GM23248 (cell line): ENCODE measurements around the gene PCMTD2. TPM values are rescaled to one million over a fixed set of nuclear protein-coding genes. Genes with fewer than 3 reads are reported as not detected.

Source experiments
- DNase-seq: peaks from one replicate; pipeline ENCODE4 v3.0.0-alpha.2; 2015
- H2AFZ ChIP-seq: fragments of 200-600 bp; sonication (generic); 2 replicates; pipeline ENCODE4 v1.6.1; 2016; ENCODE audit warnings: antibody characterized with exemption
- H3F3A ChIP-seq: fragments of 200-600 bp; sonication (generic); 2 replicates; pipeline ENCODE4 v1.6.1; 2016; ENCODE audit warnings: mild to moderate bottlenecking, antibody characterized with exemption, mixed run types; ENCODE audit not compliant: insufficient read depth
- H3K27ac ChIP-seq: fragments of 200-600 bp; sonication (generic); 2 replicates; pipeline ENCODE4 v1.5.1; 2016; ENCODE audit warnings: mild to moderate bottlenecking
- H3K27me3 ChIP-seq: fragments of 200-600 bp; sonication (generic); replicated peaks from 2 replicates; pipeline ENCODE4 v1.6.1; 2016; ENCODE audit warnings: mild to moderate bottlenecking; ENCODE audit not compliant: insufficient read depth
- H3K36me3 ChIP-seq: fragments of 200-600 bp; sonication (generic); 2 replicates; pipeline ENCODE4 v1.6.1; 2016; ENCODE audit warnings: low read depth, mild to moderate bottlenecking
- H3K4me1 ChIP-seq: fragments of 200-600 bp; sonication (generic); 2 replicates; pipeline ENCODE4 v1.6.1; 2016; ENCODE audit warnings: mild to moderate bottlenecking; ENCODE audit not compliant: insufficient read depth
- H3K4me2 ChIP-seq: fragments of 200-600 bp; sonication (generic); one replicate; pipeline ENCODE4 v1.6.1; 2016; ENCODE audit warnings: mild to moderate bottlenecking; ENCODE audit not compliant: unreplicated experiment
- H3K4me3 ChIP-seq: fragments of 200-600 bp; sonication (generic); 2 replicates; pipeline ENCODE4 v1.5.1; 2016; ENCODE audit warnings: mild to moderate bottlenecking
- H3K79me2 ChIP-seq: fragments of 200-600 bp; sonication (generic); 2 replicates; pipeline ENCODE4 v1.6.1; 2016; ENCODE audit warnings: mild to moderate bottlenecking; ENCODE audit not compliant: insufficient read depth
- H3K9ac ChIP-seq: fragments of 200-600 bp; sonication (generic); 2 replicates; pipeline ENCODE4 v1.6.1; 2016; ENCODE audit warnings: mild to moderate bottlenecking
- H3K9me2 ChIP-seq: fragments of 200-600 bp; sonication (generic); 2 replicates; pipeline ENCODE4 v1.6.1; 2016; ENCODE audit warnings: mixed run types, mild to moderate bottlenecking, moderate library complexity; ENCODE audit not compliant: insufficient read depth
- H3K9me3 ChIP-seq: fragments of 200-600 bp; sonication (generic); one replicate; pipeline ENCODE4 v1.6.1; 2017; ENCODE audit warnings: low read depth
- H4K20me1 ChIP-seq: fragments of 200-600 bp; sonication (generic); 2 replicates; pipeline ENCODE4 v1.6.0; 2016; ENCODE audit not compliant: insufficient read depth
- EZH2 ChIP-seq: fragments of 200-600 bp; sonication (generic); IDR thresholded peaks from 2 replicates; pipeline ENCODE4 v1.6.1; 2018; ENCODE audit warnings: antibody characterized with exemption, mild to moderate bottlenecking; ENCODE audit not compliant: insufficient read depth, poor library complexity, severe bottlenecking
- EZH2phosphoT487 ChIP-seq: fragments of 200-600 bp; sonication (generic); IDR thresholded peaks from 2 replicates; pipeline ENCODE4 v1.6.1; 2018; ENCODE audit warnings: antibody characterized with exemption, moderate library complexity, mild to moderate bottlenecking, low read depth; ENCODE audit not compliant: insufficient read depth
- WGBS, 2 experiments: methylation state at CpG; one replicate each; pipeline ENCODE4 v1.1.6; 2015 to 2017; ENCODE audit warnings: low lambda C conversion rate in 2 of 2, low coverage in 1 of 2; ENCODE audit errors: missing lambda C conversion rate in 2 of 2; 5-methylcytosine and 5-hydroxymethylcytosine counted together
- in situ Hi-C: fragments of 300-500 bp; cut with MboI; formaldehyde crosslinking; loops from 2 replicates; pipeline ENCODE4 v1.15.0; 2020
- polyA plus RNA-seq: library from polyadenylated mRNA; unstranded; fragments of >200 nt; fragmentation: Nextera tagmentation; extraction: Ambion mirVana; gene quantifications from 2 replicates; pipeline ENCODE4 v1.2.1, GENCODE V29; 2016
- total RNA-seq: library from RNA; depleted of rRNA; stranded (reverse); fragments of >200 nt; shearing (Covaris generic); gene quantifications from 2 replicates; pipeline ENCODE4 v1.2.3, GENCODE V29; 2014

Gene PCMTD2
- total and polyA plus RNA-seq, 2 experiments from 2014 or later, result 21.1 to 34.3 TPM

DNA sequence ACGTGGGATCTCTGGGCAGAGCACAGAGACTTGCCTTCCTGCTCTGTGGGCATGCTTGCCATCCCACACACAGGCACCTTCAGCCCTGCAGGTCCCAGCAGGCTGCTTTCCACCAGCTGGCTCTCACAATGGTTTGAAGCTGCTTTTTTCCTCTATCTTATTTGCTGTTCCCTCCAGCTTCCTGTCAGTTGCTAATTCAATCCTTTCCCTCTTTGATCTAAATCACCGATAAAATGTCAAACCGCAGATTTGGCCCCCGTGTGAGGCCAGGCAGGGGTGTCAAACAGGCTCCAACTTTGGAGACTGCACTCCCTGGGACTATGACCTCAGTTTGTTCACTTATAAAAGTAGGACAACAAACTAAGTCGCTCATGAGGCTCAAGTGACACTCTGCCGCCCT, 40.6 kb upstream of the PCMTD2 start:
- Histone ChIP-seq H3K27ac (no peak overlapping the region), H3K9ac (no peak overlapping the region), H3K36me3 (no peaks in the 10 kb centered on the region), H3K4me1 (no peaks in the 10 kb centered on the region), H4K20me1 (no peaks in the 10 kb centered on the region), H3K9me3 (no peaks in the 10 kb centered on the region), H2AFZ (no peak overlapping the region), H3F3A (no peaks in the 10 kb centered on the region), H3K4me2 (no peak overlapping the region), H3K4me3 (no peak overlapping the region), H3K9me2 (no peaks in the 10 kb centered on the region), H3K27me3 (peaks cover 30% of the 10 kb centered on the region), H3K79me2 (no peaks in the 10 kb centered on the region)
- TF ChIP-seq EZH2 (no peak), EZH2phosphoT487 (no peak)
- 35 to 39% methylated on average over 6 of the region's 6 CpGs for WGBS, 2 experiments
- no peak for DNase-seq
- in situ Hi-C loops, result no loop called here

GRCh38 chr20:64216036-64216435, 39.5 kb upstream of the PCMTD2 start:
- in situ Hi-C loops, result no loop called here
- DNase-seq, result no peak
- no peak overlapping the region for H3K27ac ChIP-seq
- H3K4me1 ChIP-seq, result no peaks in the 10 kb centered on the region
- H3K9me2 ChIP-seq, result no peaks in the 10 kb centered on the region
- no peak for TF ChIP-seq EZH2
- no peak for TF ChIP-seq EZH2phosphoT487
- no peaks in the 10 kb centered on the region for H3K36me3 ChIP-seq
- H3K4me2 ChIP-seq, result no peak overlapping the region
- H3K79me2 ChIP-seq, result no peaks in the 10 kb centered on the region
- H3F3A ChIP-seq, result no peaks in the 10 kb centered on the region
- H3K4me3 ChIP-seq, result no peak overlapping the region
- H3K9me3 ChIP-seq, result no peaks in the 10 kb centered on the region
- WGBS, 2 experiments, result 49 to 50% methylated on average over 3 of the region's 3 CpGs
- no peak overlapping the region for H3K9ac ChIP-seq
- peaks cover 36% of the 10 kb centered on the region for H3K27me3 ChIP-seq
- H2AFZ ChIP-seq, result no peak overlapping the region
- H4K20me1 ChIP-seq, result no peaks in the 10 kb centered on the region

- in situ Hi-C loops, result no loop called here
- H3K9me3 ChIP-seq, result no peaks in the 10 kb centered on the region
- H3K4me1 ChIP-seq, result no peaks in the 10 kb centered on the region
- no peaks in the 10 kb centered on the region for H4K20me1 ChIP-seq
- H3F3A ChIP-seq, result no peaks in the 10 kb centered on the region
- no peak overlapping the region for H2AFZ ChIP-seq
- no peak overlapping the region for H3K4me3 ChIP-seq
- H3K9me2 ChIP-seq, result no peaks in the 10 kb centered on the region
- DNase-seq, result no peak
- no peaks in the 10 kb centered on the region for H3K36me3 ChIP-seq
- no peaks in the 10 kb centered on the region for H3K79me2 ChIP-seq
- peaks cover 36% of the 10 kb centered on the region for H3K27me3 ChIP-seq
- WGBS, 2 experiments, result 64 to 71% methylated on average over 8 to 11 of the region's 11 CpGs
- no peak overlapping the region for H3K9ac ChIP-seq
- TF ChIP-seq EZH2phosphoT487 (no peak), EZH2 (no peak)
- H3K27ac ChIP-seq, result no peak overlapping the region
- H3K4me2 ChIP-seq, result no peak overlapping the region
These were observed 38.6 kb upstream of the PCMTD2 start for GRCh38 chr20:64216910-64217309.

- Histone ChIP-seq H3K4me1 (no peaks in the 10 kb centered on the region), H3K9ac (no peak overlapping the region), H3K4me3 (no peak overlapping the region), H3K27me3 (peaks cover 36% of the 10 kb centered on the region), H3K9me2 (no peaks in the 10 kb centered on the region), H3K9me3 (no peaks in the 10 kb centered on the region), H3F3A (no peaks in the 10 kb centered on the region), H2AFZ (no peak overlapping the region), H3K4me2 (no peak overlapping the region), H3K36me3 (no peaks in the 10 kb centered on the region), H3K27ac (no peak overlapping the region), H3K79me2 (no peaks in the 10 kb centered on the region), H4K20me1 (no peaks in the 10 kb centered on the region)
- in situ Hi-C loops, result no loop called here
- no peak for TF ChIP-seq EZH2phosphoT487
- TF ChIP-seq EZH2, result no peak
- no peak for DNase-seq
- WGBS, 2 experiments, result 24% methylated on average over 13 of the region's 13 CpGs
These were observed 37.9 kb upstream of the PCMTD2 start for GRCh38 chr20:64217539-64218221.

GRCh38 chr20:64219202-64219601, 36.3 kb upstream of the PCMTD2 start:
- H3K4me3 ChIP-seq, result no peak overlapping the region
- H3K9me2 ChIP-seq, result no peaks in the 10 kb centered on the region
- no peak overlapping the region for H3K27ac ChIP-seq
- peaks cover 36% of the 10 kb centered on the region for H3K27me3 ChIP-seq
- H3K36me3 ChIP-seq, result no peaks in the 10 kb centered on the region
- in situ Hi-C loops, result no loop called here
- no peaks in the 10 kb centered on the region for H4K20me1 ChIP-seq
- H3K4me1 ChIP-seq, result peaks cover 10% of the 10 kb centered on the region
- H3K4me2 ChIP-seq, result no peak overlapping the region
- TF ChIP-seq EZH2, result no peak
- no peaks in the 10 kb centered on the region for H3K79me2 ChIP-seq
- H2AFZ ChIP-seq, result no peak overlapping the region
- no peak overlapping the region for H3K9ac ChIP-seq
- DNase-seq, result peak; percentile 64
- 36 to 45% methylated on average over 12 of the region's 12 CpGs for whole genome bisulfite sequencing, 2 experiments
- H3F3A ChIP-seq, result no peaks in the 10 kb centered on the region
- H3K9me3 ChIP-seq, result no peaks in the 10 kb centered on the region
